Ishikawa (cell line): ENCODE results near the gene FSD1L.

ENCODE experiments used
- CREB1 ChIP-seq: IDR thresholded peaks from 2 replicates; pipeline ENCODE4 v1.6.1; 2012; ENCODE audit warnings: low read depth
- EP300 ChIP-seq: IDR thresholded peaks from 2 replicates; pipeline ENCODE4 v1.6.1; 2012; ENCODE audit warnings: borderline replicate concordance
- FOXM1 ChIP-seq: IDR thresholded peaks from 2 replicates; pipeline ENCODE4 v1.6.1; 2012; ENCODE audit warnings: low read depth, borderline replicate concordance
- MAX ChIP-seq: IDR thresholded peaks from 2 replicates; pipeline ENCODE4 v1.6.1; 2012
- NFIC ChIP-seq: IDR thresholded peaks from 2 replicates; pipeline ENCODE4 v1.6.1; 2012
- RAD21 ChIP-seq: IDR thresholded peaks from 2 replicates; pipeline ENCODE4 v1.6.1; 2012; ENCODE audit warnings: low read depth
- TEAD4 ChIP-seq: IDR thresholded peaks from 2 replicates; pipeline ENCODE4 v1.6.1; 2012
- YY1 ChIP-seq: IDR thresholded peaks from 2 replicates; pipeline ENCODE4 v1.6.1; 2012; ENCODE audit warnings: low read depth
- ZBTB7A ChIP-seq: IDR thresholded peaks from 2 replicates; pipeline ENCODE4 v1.6.1; 2012; ENCODE audit warnings: low read depth

- TF ChIP-seq RAD21 (no peak), EP300 (no peak), NFIC (no peak), FOXM1 (no peak), YY1 (no peak), CREB1 (no peak), ZBTB7A (no peak), TEAD4 (no peak), MAX (no peak)
Observed at GRCh38 chr9:105459336-105459735, 11.5 kb downstream of the FSD1L start.
